SK-N-SH (cell line): ENCODE results near the gene CCDC6. TPM values are rescaled to one million over a fixed set of nuclear protein-coding genes. Genes with fewer than 3 reads are reported as not detected.

Experiments
- CTCF ChIA-PET: fragments of 300-600, 350-600 bp; formaldehyde crosslinking; extraction: SDS; loops from one replicate; lab custom pipeline; 2021; lab: Yijun Ruan, JAX
- POLR2A ChIA-PET: fragments of 350-600 bp; sonication (Branson Sonifier 250); formaldehyde crosslinking; extraction: SDS; loops from one replicate; lab custom pipeline; 2020; ENCODE audit warnings: antibody characterized with exemption, inconsistent platforms; lab: Yijun Ruan, JAX
- DNase-seq: peaks from one replicate; pipeline ENCODE4 v3.0.0; 2012
- H2AFZ ChIP-seq: fragments of 200-600 bp; sonication (generic); 2 replicates; pipeline ENCODE4 v1.8.1; 2016; ENCODE audit warnings: antibody characterized with exemption, mild to moderate bottlenecking, low read depth
- H3F3A ChIP-seq: fragments of 200-600 bp; sonication (generic); replicated peaks from 2 replicates; pipeline ENCODE3; 2016; ENCODE audit warnings: antibody characterized with exemption, mild to moderate bottlenecking; ENCODE audit not compliant: insufficient read depth
- H3K27ac ChIP-seq, 2 experiments: fragments of 200-500 bp in 1 of 2; fragments of 200-600 bp in 1 of 2; sonication (Bioruptor generic) in 1 of 2; sonication (generic), shearing (Covaris generic) in 1 of 2; 2 replicates each; pipeline versions ENCODE4 v1.5.1 to v1.6.1; 2014 to 2016; ENCODE audit warnings: low read depth in 2 of 2, inconsistent platforms in 1 of 2, low read length in 1 of 2, mild to moderate bottlenecking in 1 of 2, mixed read lengths in 1 of 2
- H3K27me3 ChIP-seq: fragments of 200-600 bp; sonication (generic), shearing (Covaris generic); 2 replicates; pipeline ENCODE4 v1.6.1; 2016; ENCODE audit warnings: mixed run types; ENCODE audit not compliant: insufficient read depth
- H3K36me3 ChIP-seq, 2 experiments: fragments of 200-500 bp in 1 of 2; fragments of 200-600 bp in 1 of 2; sonication (Bioruptor generic) in 1 of 2; sonication (generic) in 1 of 2; replicated peaks in 1 of 2; 2 replicates each; pipeline versions ENCODE3 to v1.5.1; 2014 to 2016; ENCODE audit warnings: low read length in 1 of 2, mild to moderate bottlenecking in 1 of 2; ENCODE audit not compliant: insufficient read depth in 2 of 2, control insufficient read depth in 1 of 2
- H3K4me1 ChIP-seq, 2 experiments: fragments of 200-500 bp in 1 of 2; fragments of 200-600 bp in 1 of 2; sonication (Bioruptor generic) in 1 of 2; sonication (generic), shearing (Covaris generic) in 1 of 2; 2 replicates each; pipeline versions ENCODE4 v1.5.1 to v1.6.1; 2014 to 2016; ENCODE audit warnings: low read depth in 1 of 2, low read length in 1 of 2, mixed run types in 1 of 2; ENCODE audit not compliant: insufficient read depth in 2 of 2, control insufficient read depth in 1 of 2
- H3K4me2 ChIP-seq: fragments of 200-600 bp; sonication (generic), shearing (Covaris generic); 2 replicates; pipeline ENCODE4 v1.6.1; 2017; ENCODE audit warnings: mixed run types
- H3K4me3 ChIP-seq, 2 experiments: fragments of 200-500 bp in 1 of 2; fragments of 200-600 bp in 1 of 2; sonication (Bioruptor generic) in 1 of 2; sonication (generic), shearing (Covaris generic) in 1 of 2; 2 replicates each; pipeline versions ENCODE4 v1.5.1 to v1.8.1; 2014 to 2016; ENCODE audit warnings: low read depth in 2 of 2, inconsistent platforms in 1 of 2, low read length in 1 of 2, mild to moderate bottlenecking in 1 of 2, mixed read lengths in 1 of 2, moderate library complexity in 1 of 2
- H3K79me2 ChIP-seq: fragments of 200-600 bp; sonication (generic); 2 replicates; pipeline ENCODE4 v1.8.1; 2017; ENCODE audit warnings: mild to moderate bottlenecking; ENCODE audit not compliant: insufficient read depth
- H3K9ac ChIP-seq: fragments of 200-600 bp; sonication (generic); 2 replicates; pipeline ENCODE4 v1.6.1; 2017; ENCODE audit warnings: mixed run types
- H3K9me2 ChIP-seq: fragments of 200-600 bp; sonication (generic); 2 replicates; pipeline ENCODE4 v1.6.1; 2017; ENCODE audit warnings: mixed run types
- H3K9me3 ChIP-seq: fragments of 200-600 bp; sonication (generic); 2 replicates; pipeline ENCODE4 v1.6.1; 2017; ENCODE audit warnings: mixed run types, mild to moderate bottlenecking, moderate library complexity
- H4K20me1 ChIP-seq: fragments of 200-600 bp; sonication (generic); 2 replicates; pipeline ENCODE4 v1.6.1; 2017; ENCODE audit warnings: mild to moderate bottlenecking, mixed run types; ENCODE audit not compliant: insufficient read depth
- ELF1 ChIP-seq: IDR thresholded peaks from 2 replicates; pipeline ENCODE4 v1.4.0; 2012
- EZH2phosphoT487 ChIP-seq: fragments of 200-600 bp; sonication (generic); IDR thresholded peaks from 2 replicates; pipeline ENCODE4 v1.6.1; 2017; ENCODE audit warnings: low read depth, mixed run types, mild to moderate bottlenecking, antibody characterized with exemption, moderate library complexity, borderline replicate concordance
- GATA2 ChIP-seq: sonication (generic); formaldehyde crosslinking; IDR thresholded peaks from 2 replicates; pipeline ENCODE4 v1.5.0; 2020; ENCODE audit warnings: mild to moderate bottlenecking, missing genetic modification reagents
- JUND ChIP-seq: IDR thresholded peaks from 2 replicates; pipeline ENCODE4 v1.4.0; 2012
- MAX ChIP-seq: IDR thresholded peaks from 2 replicates; pipeline ENCODE4 v1.4.0; 2012; ENCODE audit warnings: low read depth
- PBX3 ChIP-seq: IDR thresholded peaks from 2 replicates; pipeline ENCODE4; 2012
- RCOR1 ChIP-seq: fragments of 150-350 bp; IDR thresholded peaks from 2 replicates; pipeline ENCODE4 v1.6.1; 2017; ENCODE audit warnings: antibody characterized with exemption, low read length
- TAF1 ChIP-seq: IDR thresholded peaks from 2 replicates; pipeline ENCODE4 v1.6.1; 2012; ENCODE audit warnings: low read depth, mild to moderate bottlenecking, low read length, moderate library complexity, borderline replicate concordance
- TCF12 ChIP-seq: IDR thresholded peaks from 2 replicates; pipeline ENCODE4 v1.4.0; 2012
- TEAD4 ChIP-seq: IDR thresholded peaks from 2 replicates; pipeline ENCODE4 v1.4.0; 2012; ENCODE audit warnings: mild to moderate bottlenecking, borderline replicate concordance; ENCODE audit not compliant: insufficient read depth
- USF1 ChIP-seq: IDR thresholded peaks from 2 replicates; pipeline ENCODE4 v1.4.0; 2012; ENCODE audit warnings: low read depth, borderline replicate concordance
- YY1 ChIP-seq: IDR thresholded peaks from 2 replicates; pipeline ENCODE4 v1.4.0; 2012; ENCODE audit warnings: low read depth, mild to moderate bottlenecking
- WGBS: methylation state at CpG from one replicate; pipeline ENCODE4 v1.1.6; 2017; ENCODE audit warnings: low lambda C conversion rate; 5-methylcytosine and 5-hydroxymethylcytosine counted together
- polyA plus RNA-seq, 3 experiments: library from polyadenylated mRNA; depleted of rRNA; stranded (reverse); fragments of >200 nt; gene quantifications; 2 replicates each; pipeline ENCODE4 v1.2.3, GENCODE V29; 2012
- TF ChIP-seq, protein P1 (sequence below): IDR thresholded peaks from 2 replicates; pipeline ENCODE4 v1.4.0; 2012; ENCODE audit warnings: low read depth, borderline replicate concordance

The CCDC6 gene
- polyA plus RNA-seq, 1 of the 3 experiments (the other 2 are of a cell fraction) = 10.8 TPM

- POLR2A ChIA-PET = no interaction called here
- TF ChIP-seq EZH2phosphoT487 (no peak), YY1 (no peak)
- CTCF ChIA-PET = interaction anchor here (1.0 kb wide), 1 partner anchor 11 kb away, joined by 3 read pairs; no protein-coding TSS in a partner anchor
- no peak for DNase-seq
- no peaks in the 10 kb centered on the region for H3K27me3 ChIP-seq
- peak overlapping the region in 1 of 2 experiments; percentile 40; a peak in 1 of 4 replicates for H3K27ac ChIP-seq
- no peak overlapping the region for H3K4me3 ChIP-seq
- no peak overlapping the region for H3K4me2 ChIP-seq
- 97% methylated on average over 4 of the region's 4 CpGs for WGBS
- H3F3A ChIP-seq = peaks cover 4% of the 10 kb centered on the region
- no peaks in the 10 kb centered on the region for H3K9me3 ChIP-seq
- H3K79me2 ChIP-seq = peaks cover 35% of the 10 kb centered on the region
- peaks cover 18 to 31% of the 10 kb centered on the region in 2 experiments for H3K4me1 ChIP-seq
- H2AFZ ChIP-seq = no peak overlapping the region
- H3K9me2 ChIP-seq = no peaks in the 10 kb centered on the region
- H4K20me1 ChIP-seq = peaks cover 26% of the 10 kb centered on the region
- H3K36me3 ChIP-seq = peaks cover 11 to 33% of the 10 kb centered on the region in 2 experiments
- H3K9ac ChIP-seq = no peak overlapping the region
These were observed 51.8 kb downstream of the CCDC6 start for GRCh38 chr10:59854571-59854970.

GRCh38 chr10:59852670-59853069 is 53.7 kb downstream of the CCDC6 start:
- Histone ChIP-seq H3K4me1 (peaks cover 18 to 20% of the 10 kb centered on the region in 2 experiments), H3K4me3 (no peak overlapping the region), H3K79me2 (peaks cover 30% of the 10 kb centered on the region), H2AFZ (no peak overlapping the region), H3K9me2 (no peaks in the 10 kb centered on the region), H3K4me2 (no peak overlapping the region), H4K20me1 (peaks cover 15% of the 10 kb centered on the region), H3K9ac (no peak overlapping the region), H3K36me3 (peaks cover 20 to 45% of the 10 kb centered on the region in 2 experiments), H3K27me3 (no peaks in the 10 kb centered on the region), H3K27ac (no peak overlapping the region), H3K9me3 (no peaks in the 10 kb centered on the region), H3F3A (peaks cover 4% of the 10 kb centered on the region)
- ChIA-PET CTCF (interaction anchor here (0.6 to 1.2 kb wide), 3 partner anchors 24 to 54 kb away, joined by 3 to 4 read pairs (median 3); partner anchors contain the start of gene CCDC6), POLR2A (no interaction called here)
- whole genome bisulfite sequencing = 100% methylated on average over 1 of the region's 1 CpG
- TF ChIP-seq TEAD4 (no peak), GATA2 (no peak), MAX (no peak), TAF1 (no peak), JUND (no peak), PBX3 (no peak), RCOR1 (no peak), USF1 (no peak), TCF12 (no peak), ELF1 (no peak), EZH2phosphoT487 (no peak)
- TF ChIP-seq, protein P1, sequence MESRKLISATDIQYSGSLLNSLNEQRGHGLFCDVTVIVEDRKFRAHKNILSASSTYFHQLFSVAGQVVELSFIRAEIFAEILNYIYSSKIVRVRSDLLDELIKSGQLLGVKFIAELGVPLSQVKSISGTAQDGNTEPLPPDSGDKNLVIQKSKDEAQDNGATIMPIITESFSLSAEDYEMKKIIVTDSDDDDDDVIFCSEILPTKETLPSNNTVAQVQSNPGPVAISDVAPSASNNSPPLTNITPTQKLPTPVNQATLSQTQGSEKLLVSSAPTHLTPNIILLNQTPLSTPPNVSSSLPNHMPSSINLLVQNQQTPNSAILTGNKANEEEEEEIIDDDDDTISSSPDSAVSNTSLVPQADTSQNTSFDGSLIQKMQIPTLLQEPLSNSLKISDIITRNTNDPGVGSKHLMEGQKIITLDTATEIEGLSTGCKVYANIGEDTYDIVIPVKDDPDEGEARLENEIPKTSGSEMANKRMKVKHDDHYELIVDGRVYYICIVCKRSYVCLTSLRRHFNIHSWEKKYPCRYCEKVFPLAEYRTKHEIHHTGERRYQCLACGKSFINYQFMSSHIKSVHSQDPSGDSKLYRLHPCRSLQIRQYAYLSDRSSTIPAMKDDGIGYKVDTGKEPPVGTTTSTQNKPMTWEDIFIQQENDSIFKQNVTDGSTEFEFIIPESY = no peak
- no peak for DNase-seq
